Measurements from ENCODE around the gene SAMD11.
A peak's percentile ranks its signal among the peaks of the same experiment; 100 is the strongest.

SAMD11 gene

DNA sequence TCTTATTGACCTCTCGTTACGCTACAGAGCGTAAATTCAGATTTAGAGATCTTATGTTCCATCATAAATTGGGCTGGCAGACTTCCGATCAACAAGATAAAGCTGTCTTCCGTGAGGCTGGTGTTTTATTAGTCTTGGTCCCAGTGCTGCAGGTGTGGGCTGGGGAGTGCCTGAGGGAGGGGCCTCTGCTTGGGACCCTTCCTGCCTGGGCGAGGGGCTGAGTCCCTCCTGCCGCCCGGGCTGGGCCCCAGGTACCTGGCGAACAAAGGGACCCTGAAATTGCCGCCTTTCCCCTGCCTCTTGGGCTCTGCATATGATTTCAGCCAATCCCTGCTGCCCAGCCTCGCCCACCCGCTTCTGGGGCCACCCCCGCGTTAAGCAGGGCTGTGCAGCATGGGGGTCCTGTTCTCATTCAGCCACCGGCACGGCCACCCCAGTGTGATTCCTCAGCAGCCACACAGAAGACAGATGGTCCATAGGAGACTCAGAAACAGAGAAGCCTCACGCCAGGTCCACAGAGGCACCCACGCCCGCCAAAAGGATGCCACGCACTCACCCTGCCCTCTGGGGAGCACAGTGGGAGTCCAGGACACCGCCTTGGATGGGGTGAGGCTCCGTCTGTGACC lies 6.1 kb upstream of the SAMD11 start:
- no peak for DNase-seq

DNA sequence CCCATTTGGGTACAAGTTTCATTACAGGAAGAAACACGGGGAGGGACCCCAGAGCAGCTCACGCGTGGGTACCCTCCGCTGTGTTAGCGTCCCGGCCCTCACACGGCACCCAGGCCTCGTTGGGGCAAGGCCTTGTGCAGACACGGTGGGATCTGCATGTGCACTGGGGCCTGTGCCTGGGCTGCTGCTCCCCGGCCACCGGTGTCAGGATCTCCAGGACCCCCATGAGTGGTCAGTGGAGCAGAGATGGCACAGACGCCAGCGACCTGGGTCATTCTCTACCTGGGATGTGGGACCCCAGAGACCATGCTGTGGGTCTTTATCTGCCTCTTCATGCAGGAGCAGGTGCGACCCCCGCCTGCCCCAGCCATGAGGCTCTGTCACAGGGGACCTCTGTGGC lies 5.4 kb upstream of the SAMD11 start:
- DNase-seq = no peak

DNA sequence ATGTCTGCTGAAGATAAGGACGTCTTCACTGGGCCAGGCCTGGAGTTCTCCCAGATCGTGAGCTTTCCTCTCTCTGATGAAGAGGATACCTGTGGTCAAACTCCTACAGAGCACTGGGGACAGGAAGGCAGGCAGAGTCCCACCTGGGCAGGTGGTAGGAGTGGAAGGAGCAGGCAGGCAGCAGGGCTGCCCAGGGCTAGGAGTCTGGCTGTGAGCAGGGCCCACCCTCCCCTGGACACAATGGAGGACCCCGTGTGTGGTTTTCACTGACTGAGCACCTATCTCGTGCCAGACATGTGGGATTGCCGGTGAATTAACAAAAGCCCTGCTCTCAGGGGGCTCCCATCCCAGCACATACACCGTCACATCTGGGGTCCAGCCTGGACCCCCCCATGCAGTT lies 4.9 kb upstream of the SAMD11 start:
- no peak for DNase-seq

DNA sequence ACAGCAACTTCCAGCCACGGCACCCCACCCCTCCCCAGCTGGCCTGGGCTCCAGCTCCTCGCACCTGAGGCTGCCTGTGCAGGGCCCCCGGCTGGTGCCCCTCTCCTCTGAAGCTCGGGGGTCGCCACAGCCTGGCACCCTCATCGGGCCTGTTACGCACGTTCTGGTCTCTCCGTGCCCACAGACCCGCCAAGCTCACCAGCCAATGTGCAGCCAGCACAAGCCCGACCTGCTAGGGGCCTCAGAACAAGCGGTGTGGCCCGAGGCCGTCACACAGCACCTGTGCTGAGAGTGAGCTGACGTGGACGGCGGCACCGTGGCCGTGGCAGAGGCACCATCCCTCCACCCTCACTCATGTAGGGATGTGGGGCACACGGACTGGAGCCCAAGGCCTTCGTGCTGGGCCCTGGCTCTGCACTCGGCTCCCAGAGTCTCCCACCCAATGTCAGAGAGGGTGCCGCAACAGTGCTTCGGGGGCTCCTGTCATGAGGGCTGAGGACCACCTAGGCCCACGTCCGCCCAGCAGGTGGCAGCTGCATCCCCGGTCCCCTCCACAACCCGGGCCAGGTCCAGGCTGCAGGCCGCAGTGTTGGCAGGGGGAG lies 4.4 kb upstream of the SAMD11 start:
- DNase-seq = no peak

DNA sequence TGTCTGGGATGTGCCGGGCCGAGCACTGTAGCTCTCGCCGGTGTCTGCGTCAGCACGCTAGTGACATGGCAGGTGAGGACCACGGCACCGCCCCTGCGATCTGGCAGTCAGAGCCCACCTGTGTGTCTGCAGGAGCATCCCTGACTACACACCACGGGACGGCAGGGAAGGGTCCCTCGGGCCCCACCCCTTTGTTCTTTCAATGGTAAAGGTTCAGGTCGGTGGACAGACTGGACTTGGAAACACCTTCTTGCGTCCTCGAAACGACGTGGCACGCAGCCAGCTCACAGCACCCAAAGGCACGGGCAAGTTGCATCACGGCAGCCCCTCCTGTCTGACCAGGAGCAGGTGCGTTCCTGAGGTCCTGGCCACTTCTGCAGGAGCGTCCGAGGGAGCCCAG lies 3.7 kb upstream of the SAMD11 start:
- no peak for DNase-seq

DNA sequence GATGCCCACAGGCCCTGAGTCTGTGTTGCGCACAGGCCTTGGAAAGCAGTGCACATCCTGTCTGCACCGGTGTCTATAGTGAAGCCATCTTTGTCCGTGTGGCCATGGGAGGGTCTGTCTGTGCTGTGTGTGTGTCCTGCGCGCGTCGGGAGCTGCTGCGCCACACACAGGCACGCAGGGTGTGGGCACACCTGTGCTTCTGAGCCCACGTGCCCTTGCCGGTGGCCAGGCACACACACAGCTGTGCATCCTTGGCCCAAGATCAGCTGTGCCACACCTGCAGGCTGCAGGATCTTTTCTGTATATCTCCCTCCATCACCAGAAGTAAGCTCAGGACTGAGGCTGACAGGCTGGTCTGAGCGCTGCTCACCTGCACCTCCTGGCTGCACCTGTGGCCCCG lies 3.2 kb upstream of the SAMD11 start:
- no peak for DNase-seq

DNA sequence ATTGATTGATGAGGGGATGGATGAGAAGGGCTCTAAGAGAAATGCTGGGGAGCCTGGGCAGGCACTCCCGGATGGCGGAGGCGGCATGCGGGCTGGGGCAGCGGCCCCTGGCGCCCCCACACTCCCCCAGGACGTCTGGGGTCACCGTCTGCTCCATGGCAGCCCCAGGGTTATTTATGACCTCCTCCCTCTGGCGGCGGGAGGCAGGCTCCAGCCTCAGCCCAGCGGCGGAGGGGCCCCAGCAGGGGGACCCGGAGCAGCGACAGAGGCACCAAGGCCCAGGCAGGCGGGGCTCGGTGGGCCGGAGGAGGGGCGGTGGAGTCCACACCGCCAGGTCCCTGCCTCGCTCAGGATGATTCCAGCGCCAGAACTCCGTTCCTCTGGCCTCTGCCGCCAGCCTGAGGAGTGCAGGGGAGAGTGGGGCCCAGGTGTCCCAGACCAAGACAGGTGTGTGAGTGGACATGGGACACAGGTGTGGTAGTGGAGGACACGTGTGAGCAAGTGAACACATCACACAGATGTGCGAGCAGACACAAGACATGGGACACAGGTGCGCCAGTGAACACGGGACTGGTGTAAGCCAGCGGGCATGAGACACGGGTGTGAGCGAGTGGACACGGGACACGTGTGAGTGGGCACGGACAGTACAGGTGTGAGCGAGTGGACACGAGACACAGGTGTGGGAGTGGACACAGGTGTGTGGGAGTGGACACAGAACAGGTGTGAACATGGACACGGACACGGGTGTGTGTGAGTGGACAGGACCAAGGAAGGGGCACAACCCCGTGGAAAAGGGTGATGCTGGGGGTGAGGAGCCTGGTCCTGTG lies 2.5 kb upstream of the SAMD11 start:
- peak; percentile 79 to 92 for DNase-seq

DNA sequence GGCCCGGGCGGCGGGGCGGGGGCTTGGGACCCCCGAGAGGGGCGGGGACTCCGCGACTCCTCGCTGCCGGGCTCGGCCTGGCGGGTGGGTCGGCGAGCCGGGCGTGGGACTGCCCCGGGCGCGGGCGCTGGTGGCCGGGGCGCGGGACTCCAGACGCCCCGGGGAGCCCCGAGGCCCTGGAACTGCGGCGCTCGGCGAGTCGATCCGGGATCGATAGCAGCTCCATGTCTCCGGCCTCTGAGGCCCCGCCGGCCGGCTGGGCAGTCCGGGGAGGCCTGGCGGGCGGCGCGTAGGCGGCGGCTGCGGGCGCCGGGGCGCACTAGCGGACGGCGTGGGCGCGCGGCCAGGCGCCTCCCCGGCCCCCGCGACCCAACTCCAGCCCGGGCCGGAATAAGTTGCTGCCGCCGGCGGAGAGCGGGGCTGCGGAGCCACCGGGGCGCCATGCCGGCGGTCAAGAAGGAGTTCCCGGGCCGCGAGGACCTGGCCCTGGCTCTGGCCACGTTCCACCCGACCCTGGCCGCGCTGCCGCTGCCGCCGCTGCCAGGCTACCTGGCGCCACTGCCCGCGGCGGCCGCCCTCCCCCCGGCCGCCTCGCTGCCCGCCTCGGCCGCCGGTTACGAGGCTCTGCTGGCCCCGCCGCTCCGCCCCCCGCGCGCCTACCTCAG lies 400 bp downstream of the SAMD11 start:
- no peak for DNase-seq

DNA sequence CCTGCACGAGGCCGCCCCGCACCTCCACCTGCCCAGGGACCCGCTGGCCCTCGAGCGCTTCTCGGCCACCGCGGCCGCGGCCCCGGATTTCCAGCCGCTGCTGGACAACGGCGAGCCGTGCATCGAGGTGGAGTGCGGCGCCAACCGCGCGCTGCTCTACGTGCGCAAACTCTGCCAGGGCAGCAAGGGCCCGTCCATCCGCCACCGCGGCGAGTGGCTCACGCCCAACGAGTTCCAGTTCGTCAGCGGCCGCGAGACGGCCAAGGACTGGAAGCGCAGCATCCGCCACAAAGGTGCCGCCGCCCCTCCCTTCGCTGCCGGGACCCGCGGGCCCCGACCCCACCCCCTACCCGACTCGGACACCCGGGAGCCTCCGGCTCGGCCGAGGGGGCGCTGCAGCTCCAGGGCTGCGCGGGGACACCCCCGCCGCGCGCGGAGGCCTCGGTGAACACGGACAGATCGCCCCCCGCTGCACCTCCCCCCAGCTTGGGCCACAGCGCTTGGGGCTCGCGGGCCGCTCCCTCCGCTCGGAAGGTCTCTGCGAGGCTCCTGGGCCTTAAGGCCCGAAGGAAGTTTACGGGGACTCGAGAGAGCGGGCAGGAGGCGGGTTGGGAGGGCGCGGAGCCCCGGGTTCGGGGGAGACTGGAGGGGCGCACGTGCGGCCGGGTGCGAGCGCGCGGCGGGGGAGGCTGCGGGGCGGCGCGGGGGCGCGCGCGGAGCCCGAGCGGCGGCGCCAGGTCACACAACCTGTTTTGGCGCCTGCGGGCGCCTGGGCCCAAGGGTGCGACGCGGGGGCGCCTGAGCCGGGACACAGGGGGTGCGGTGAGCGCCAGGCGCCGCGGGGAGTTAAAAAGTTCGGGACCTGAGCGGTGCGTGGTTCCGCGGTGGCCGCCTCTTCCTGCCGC lies 1.2 kb downstream of the SAMD11 start:
- peak in 1 of 2 experiments; percentile 60 for DNase-seq

DNA sequence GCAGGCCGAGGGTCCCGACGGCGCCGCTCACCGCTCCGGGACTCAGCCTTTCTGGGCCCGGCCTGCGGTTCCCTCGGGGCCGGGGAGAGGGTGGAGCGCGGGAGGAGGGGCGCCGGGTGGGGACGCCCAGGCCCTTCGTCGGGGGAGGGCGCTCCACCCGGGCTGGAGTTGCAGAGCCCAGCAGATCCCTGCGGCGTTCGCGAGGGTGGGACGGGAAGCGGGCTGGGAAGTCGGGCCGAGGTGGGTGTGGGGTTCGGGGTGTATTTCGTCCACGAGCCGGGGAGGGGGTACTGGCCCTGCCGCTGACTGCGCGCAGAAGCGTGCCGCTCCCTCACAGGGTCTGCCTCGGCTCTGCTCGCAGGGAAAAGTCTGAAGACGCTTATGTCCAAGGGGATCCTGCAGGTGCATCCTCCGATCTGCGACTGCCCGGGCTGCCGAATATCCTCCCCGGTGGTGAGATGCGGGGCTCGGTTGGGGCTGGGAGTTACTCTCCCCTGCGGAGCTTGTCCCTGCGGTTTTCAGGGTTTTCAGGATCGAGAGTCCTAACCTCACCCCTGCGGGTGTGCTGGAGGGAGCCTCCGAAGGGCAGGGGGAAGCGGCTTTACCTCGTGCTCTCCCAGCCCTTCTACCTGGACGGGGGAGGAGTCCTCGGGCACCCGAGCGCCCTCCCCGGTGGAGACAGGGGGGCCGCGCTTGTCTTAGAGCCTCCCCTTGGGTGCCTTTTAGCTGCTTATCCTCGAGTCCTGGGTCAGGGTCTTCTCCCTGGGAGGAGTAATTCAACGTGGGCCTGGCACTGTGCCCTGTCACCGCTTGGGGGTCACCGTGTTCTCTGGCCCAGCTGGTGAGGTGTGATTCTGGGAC lies 2.1 kb downstream of the SAMD11 start:
- peak in 1 of 2 experiments; percentile 67 for DNase-seq

DNA sequence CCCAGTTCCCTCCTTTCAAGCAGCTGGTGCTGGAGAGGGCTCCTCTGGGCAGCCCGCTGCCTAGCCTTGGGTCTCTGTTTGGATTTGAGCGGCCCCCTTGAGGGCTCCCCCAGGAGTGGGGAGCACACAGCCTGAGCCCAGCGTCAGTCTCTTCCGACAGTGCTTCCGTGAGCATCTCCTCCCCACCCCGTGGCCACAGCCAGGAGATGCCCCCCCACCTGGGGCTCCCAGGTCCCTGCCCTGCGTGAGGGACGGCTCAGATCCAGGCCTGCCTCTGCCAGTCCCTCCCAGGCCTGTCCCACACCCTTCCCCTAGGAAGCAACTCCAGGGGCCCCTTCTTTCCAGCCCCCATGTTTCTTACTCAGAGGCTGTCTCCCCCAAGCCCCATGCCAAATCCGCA lies 3.5 kb downstream of the SAMD11 start:
- no peak for DNase-seq

DNA sequence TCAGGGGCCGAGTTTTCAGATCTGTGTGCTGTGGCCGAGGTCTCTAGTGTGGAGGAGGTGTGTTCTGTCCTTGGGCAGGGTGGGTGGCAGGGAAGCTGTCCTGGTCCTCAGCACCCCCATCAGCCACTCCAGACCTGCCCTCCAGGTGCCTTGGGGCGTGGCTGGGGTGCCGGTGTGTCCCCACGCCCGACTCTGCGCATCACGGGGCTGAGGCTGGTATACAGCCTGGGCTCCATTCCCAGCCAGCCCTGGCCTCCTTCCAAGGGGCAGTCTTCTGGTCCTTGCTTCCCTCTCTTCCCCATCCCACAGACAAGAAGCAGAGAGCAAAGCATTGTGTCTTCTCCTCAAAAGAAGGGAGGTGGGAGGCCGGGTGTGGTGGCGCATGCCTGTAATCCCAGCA lies 4.0 kb downstream of the SAMD11 start:
- DNase-seq = peak in 1 of 2 experiments; percentile 57

DNA sequence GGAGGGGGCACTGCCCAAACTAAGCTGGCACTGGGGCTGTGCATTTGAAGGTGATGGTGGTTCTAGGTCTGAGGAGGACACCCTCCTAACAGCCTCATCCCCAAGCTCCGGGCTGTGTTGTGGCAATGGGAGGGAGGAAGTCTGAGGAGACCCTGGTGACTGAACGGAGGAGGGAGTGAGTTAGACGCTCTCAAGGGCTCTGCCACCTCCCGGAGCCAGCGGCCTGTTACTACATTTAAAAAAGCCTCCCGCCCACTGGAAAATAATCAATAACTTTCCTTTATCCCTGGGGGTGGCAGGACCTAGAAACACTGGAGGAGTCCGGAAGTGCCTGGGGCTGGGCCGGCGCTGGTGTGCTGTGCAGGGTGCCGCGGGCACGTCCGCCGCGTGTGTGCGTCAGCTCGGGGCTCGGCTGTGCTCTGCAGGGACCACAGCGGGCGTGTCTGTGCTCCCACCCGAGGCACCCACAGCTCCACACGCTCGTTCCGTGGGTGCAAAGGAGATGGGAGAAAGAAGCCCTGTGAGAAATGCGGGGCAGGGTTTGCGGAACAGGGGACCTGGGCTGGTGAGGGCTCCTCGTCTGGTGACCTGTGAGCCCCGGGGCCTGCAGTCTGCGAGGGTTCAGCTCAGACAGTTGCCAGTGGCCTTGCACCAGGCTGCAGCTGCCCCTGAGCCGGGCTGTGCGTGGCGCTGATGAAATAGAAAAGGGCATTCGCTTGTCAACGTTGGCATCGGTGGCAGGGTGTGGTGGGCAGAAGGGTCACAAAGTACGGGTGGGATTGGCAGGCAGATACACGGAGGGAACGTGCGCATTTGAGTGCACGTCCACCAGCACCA lies 5.3 kb downstream of the SAMD11 start:
- no peak for DNase-seq

DNA sequence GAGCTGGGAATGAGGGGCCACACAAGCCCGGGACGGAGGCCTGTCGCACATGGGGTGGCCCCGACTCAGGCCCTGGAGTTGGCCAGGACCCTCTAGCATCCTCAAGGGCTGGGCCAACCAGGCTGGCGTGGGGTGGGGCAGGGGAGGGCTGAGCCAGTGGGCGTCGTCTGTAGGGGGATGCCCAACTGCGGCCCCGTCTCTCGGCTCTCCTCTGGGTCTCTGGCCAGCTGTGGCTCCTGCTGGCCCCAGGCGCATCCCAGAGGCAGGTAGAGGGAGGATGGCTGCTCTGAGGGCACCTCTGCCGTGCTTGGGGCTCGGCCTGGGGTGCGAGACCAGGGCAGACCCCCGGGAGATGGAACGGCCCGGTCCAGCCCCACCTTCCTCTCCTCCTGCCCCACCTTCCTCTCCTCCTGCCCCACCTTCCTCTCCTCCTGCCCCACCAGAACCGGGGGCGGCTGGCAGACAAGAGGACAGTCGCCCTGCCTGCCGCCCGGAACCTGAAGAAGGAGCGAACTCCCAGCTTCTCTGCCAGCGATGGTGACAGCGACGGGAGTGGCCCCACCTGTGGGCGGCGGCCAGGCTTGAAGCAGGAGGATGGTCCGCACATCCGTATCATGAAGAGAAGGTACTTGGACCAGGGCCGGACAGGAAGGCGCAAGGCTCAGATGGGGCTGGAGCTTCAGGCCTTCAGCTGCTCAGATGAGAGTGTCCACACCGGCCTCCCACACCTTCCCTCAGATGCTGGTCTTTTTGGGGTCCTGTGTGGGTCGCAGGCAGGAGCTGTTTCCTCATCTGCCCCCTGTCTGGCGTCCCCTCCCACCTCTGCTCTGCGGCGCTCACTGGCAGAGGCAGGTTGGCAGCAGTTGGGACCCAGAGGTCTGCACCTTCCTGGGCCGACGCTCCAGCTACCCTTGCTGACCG lies 6.2 kb downstream of the SAMD11 start:
- DNase-seq = no peak

DNA sequence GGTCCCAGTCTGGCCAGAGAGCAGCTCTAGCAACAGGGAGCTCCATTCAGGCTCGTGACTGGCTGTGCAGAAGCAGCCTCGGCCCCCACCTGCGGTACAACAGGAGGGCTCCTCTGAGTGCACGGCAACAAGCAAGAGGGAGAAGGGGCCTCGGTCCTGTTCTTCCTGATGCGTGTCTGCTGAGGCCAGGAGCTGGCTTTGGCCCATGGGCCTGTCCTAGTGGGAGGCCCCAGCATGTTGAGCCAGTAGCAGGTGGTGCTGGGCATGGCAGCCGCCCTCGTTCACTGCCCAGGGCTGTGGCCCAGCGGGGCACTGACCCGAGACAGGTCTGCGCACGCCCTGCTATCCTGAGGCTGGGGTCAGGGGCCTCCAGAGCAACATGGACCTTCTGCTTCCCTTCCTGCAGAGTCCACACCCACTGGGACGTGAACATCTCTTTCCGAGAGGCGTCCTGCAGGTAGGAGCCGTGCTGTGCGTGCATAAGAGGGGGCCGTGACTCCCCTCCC lies 7.0 kb downstream of the SAMD11 start:
- DNase-seq = no peak

DNA sequence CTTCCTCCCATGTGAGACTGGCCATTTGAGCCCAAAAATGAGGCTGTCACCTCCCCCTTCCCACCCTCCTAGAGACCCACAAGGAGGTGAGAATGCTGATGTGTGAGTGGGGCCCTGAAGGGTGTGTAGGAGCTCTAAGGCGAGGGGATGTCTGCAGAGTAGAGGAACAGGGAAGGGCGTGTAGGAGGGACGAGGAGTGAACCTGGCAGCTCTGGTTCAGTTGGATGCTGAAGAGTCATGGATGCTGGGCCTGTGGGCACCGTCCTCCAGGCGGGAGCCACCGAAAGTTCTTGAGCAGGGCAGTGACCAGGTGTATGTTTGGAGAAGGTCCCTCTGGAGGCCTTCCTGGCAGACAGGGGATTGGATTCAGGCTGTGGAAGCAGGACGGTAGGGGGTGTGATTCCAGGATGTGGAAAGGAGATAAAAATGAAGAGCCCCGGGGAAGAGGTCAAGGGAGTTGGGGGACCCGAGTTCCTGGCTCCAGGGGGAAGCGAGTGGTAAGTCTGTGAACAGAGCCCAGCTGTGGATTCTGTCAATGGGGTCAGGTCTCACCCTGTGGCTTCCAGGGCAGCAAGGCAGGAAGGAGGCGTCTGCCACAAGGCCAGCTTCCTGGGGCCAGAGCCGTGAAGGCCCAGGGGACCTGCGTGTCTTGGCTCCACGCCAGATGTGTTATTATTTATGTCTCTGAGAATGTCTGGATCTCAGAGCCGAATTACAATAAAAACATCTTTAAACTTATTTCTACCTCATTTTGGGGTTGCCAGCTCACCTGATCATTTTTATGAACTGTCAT lies 7.9 kb downstream of the SAMD11 start:
- no peak for DNase-seq

DNA sequence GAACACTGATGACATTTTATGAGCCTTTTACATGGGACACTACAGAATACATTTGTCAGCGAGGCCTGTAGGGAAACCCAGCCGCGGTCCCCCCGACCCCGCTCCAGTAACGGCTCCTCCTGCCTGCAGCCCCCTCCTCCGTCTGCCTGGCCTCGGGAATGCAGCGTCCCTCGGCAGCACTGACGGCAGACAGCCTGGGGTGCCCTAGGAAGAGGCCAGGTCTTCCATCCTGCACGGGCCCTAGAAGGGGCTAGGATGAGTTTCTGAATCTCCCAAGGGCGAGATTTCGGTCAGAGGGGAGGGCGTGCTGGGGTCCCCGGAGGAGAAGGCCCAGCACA lies 8.4 kb downstream of the SAMD11 start:
- no peak for DNase-seq

DNA sequence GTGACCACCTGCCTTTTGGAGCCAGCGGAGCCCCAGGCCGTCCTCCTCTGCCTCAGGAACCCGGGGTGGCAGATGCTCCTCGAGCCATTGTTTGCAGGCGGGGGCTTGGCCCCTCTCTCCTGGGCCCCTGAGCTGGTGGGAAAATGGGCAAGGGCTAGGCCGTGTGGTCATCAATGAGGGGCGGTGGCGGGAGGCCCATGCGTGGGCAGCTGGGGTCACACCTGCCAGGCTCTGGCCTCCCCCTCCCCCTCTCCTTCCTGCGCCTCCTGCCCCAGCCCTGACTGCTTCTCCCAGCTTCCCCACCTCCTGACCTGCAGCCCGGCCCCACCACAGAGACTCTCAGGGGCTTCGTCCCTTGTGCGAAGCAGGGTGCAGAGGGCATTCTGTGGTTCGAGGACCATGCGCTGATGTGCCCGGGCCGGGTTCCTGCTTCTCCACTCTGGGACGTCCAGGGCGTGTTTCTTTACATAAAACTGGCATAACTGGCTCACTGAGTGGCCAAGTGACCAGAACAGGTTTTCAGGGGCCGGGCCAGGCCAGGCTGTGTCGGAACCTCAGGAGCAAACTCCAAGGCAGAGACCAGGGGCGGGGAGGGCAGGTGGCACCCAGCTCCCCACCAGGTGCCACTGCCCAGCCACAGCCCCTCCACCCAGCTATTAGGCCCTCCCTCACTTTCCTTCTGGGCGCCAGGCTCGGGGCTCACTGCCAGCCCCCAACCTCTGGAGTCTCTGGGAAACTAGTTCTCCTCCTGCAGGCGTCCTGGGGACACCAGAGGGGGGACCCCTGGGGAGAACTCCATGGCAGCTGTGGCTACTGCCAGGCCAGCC lies 9.3 kb downstream of the SAMD11 start:
- peak in 1 of 2 experiments; percentile 63 for DNase-seq

Data from NCI-H446 (cell line).